Left renal cortex interstitium (tissue), 4 donors: ENCODE data around the gene GPI. TPM values are rescaled to one million over a fixed set of nuclear protein-coding genes. Genes with fewer than 3 reads are reported as not detected.

Source experiments
- DNase-seq, 4 donors: peaks; one replicate each; pipeline ENCODE4 v3.0.0-alpha.2; 2013; ENCODE audit warnings: low read depth in 4 of 4, low spot score in 2 of 4, missing footprints in 1 of 4
- polyA plus RNA-seq, 4 donors: library from polyadenylated mRNA; unstranded; fragments of 120-200 nt; gene quantifications; one replicate each; pipeline ENCODE4 v1.2.1, GENCODE V29; 2013; ENCODE audit not compliant: insufficient read length in 4 of 4

GPI gene
- polyA plus RNA-seq, 4 donors, result 137 to 180 (median 168) TPM

- DNase-seq, result no peak
These were observed 27.3 kb upstream of the GPI start for GRCh38 chr19:34337739-34338138.

- no peak for DNase-seq
These were observed 22.9 kb upstream of the GPI start for GRCh38 chr19:34341935-34342680.

DNA sequence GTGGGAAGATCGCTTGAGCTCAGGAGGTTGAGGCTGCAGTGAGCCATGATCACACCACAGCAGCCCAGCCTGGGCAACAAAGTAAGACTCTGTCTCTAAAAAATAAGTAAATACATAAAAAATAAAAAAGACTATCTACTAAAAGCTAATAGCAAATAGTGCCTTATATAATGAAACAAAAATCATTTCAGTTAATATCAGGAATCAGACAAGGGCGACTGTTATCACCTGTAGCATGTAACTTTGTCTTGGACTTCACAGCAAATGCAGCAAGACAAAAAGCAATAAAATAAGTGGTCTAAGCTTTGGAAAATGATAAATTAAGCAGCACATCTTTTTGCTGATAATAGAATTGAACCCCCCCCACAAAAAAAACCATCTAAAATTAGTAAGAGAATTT is 21.2 kb upstream of the GPI start:
- no peak for DNase-seq

DNA sequence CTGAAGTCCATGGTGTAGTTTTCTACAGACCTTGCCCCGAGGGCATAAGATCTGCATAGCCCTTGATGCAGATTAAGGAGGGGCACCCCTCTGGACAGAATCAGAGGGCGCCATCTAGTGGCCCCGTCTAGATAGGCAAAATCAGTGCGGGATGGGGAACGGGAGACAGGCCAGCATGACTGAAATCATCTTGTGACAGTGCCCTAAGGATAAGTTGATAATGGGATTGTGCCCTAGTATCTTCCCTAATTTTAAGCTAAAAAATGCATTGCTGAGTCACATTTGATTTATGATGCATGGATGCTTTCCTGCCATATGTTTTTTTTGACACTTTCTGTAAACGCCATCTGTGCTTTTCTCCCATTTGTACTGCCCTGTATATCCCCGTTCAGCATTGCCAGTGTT is 19.0 kb upstream of the GPI start:
- no peak for DNase-seq

DNA sequence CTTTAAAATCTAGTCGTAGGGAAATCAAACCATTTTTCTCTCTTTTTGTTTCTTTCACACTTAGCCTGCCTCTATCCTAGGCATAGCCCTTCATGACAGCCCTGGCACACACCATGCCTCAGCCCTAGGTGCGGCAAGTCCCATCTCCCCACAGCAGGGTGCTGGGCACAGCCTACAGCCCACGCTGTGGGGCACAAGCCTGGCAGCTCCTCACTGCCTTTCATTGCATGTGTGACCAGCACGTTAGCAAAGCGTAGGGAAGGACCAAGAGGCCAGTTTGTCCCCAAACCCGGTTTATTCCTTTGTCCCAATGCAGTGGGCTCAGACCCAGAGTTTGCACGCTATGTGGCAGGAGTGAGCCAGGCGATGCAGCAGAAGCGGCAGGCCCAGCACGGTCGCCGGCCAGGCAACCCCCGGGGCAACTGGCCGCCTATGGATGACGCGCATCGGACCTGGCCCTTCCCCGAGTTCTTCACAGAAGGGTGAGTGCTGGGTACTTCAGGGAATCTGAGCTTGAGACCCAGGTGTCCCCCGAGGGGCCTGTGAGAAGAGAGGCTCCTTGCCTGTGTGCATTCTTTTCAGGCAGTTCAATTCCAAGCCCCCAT is 17.3 kb upstream of the GPI start:
- DNase-seq, result no peak

DNA sequence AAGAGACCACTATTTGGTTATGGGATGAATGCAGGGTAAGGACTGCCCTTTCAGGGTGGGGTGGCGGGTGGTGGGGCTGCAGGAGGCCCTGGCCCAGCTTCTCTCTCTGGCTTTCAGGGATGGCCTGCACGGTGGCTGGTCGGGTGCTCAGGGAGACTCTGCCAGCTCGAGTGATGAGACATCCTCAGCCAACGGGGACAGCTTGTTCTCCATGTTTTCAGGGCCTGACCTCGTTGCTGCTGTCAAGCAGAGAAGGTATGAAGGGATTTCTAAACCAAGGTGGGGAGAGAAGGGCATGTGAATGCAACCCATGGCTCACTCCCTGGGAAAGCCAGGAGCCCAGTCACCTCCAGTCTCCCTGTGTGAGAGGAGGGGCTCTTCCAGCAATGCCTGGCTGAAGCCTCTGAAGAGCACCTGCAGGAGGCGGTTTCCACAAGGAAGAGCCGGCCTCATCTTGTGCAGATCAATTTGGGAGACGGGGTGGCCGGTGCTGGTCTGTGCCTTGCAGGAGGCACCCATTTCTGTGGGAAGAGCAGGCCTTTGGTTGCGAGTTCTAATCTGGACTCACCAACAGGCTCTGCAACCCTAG is 16.0 kb upstream of the GPI start:
- DNase-seq, result no peak

DNA sequence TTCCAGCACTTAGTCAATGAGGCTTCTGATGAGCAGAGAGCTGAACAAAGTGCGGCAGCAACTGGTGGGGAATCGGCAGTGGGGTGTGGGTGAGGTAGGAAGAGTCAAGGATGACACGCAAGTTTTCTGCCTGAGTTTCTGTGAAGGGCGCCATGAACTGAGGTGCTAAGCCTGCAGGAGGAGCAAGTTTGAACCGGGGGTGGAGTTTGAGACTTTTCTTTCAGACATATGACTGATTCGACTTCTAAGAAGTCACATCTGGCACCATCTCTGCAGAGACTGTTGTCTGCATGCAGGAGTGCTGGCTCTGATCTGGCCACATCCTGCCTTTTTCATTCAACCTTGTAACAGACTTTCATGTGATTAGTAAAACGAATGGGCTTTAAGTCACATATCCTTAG is 14.8 kb upstream of the GPI start:
- DNase-seq, result no peak

- no peak for DNase-seq
These were observed 13.6 kb upstream of the GPI start for GRCh38 chr19:34351382-34351826.

DNA sequence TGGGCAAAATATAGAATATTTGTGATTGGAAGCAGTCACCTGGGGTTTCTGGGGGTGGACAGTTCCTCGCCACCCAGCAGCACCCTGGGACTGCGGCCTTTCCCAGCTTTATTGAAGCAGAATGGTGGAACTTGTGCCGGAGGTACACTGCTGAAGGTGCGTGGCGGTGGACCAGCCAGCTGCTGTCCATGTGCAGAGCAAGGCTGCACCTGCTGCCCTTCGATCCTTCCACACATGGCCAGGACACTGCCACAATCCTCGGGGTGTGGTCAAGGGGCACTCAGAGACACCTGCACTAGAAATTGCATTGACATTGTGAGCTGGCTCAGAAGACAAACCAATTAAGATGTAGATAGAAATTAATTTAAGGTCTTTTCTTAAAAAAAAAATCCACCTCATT is 11.4 kb upstream of the GPI start:
- no peak for DNase-seq

- DNase-seq, result no peak
These were observed 9.8 kb upstream of the GPI start for GRCh38 chr19:34355201-34355600.

- DNase-seq, result no peak
These were observed 8.1 kb upstream of the GPI start for GRCh38 chr19:34356875-34357274.

GRCh38 chr19:34357431-34357830 is 7.6 kb upstream of the GPI start:
- DNase-seq, result no peak

DNA sequence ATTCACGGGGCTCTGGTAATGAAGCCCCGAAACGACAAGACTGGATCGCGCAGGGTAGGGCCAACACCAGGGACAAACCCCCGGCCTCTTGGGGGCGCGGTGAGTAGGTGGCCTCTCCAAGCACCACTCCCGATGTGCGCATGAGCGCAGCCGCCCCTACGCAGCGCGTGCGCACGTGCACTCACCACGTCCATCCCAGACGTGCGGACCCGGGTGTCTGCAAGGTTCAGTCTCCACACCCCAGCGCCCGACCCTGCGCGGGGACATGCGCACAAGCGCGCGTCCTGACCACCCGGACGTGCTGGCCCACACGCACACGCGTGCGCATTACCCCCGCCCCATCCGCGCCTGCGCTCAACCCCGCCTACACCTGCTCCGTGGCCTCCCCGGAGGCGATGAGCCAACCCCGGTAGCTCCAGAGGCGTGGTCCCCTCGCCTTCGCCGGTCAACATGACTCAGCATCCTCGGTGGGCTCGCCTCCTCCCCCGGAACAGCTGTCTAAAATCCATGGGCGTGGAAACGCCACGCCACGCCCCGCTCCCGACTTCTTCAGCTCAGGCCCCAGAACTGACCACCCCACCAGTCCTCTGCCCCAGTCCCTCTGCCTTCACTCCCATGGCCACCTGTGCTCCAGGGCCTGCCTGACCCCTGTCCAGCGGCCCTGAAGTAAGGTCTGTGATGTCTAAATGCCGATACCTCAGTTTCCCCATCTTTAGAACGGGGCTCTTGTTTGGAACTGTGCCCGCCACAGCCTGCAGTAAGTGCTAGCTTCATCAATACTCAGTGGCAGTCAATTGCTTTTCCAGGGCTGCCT is 5.6 kb upstream of the GPI start:
- peak; percentile 82 to 93 (median 88) for DNase-seq

DNA sequence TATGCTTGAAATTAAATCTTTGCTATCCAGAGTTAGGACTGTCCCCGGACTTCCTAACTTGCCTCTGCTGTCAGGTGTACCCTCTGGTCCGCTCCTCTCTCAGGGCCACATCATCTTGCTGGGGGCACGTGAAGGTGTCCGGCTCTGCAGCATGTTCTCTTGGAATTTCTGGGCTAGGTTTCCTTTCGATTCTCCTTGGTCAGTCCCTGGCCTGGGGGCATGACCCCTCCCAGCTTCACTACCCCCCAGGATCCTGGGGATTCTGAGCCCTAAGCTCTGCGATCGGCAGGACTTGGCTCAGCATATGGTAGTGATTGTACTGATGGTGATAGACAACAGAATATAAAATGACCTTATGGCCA is 5.1 kb upstream of the GPI start:
- no peak for DNase-seq

- DNase-seq, result no peak
These were observed 4.6 kb upstream of the GPI start for GRCh38 chr19:34360354-34360909.

DNA sequence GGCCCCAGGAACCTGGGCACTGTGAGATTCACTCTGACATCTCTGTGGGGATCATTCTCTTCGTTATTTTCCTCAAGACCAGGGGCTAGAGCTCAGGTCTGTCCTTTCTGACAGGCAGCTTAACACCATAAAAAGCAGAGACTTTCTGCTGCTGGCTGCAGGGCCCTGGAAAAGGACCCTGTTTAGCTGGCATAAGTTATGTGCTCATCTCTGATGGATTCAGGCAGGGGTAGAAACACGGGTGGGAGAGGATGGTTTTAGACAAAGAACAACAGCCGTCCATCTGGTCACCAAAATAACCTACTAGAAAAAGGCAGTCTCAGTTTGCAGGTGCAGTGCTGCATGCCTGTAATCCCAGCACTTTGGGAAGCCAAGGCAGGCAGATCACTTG is 2.3 kb upstream of the GPI start:
- DNase-seq, result no peak

GRCh38 chr19:34363094-34363493 is 1.9 kb upstream of the GPI start:
- no peak for DNase-seq

GRCh38 chr19:34363930-34364329 is 1.1 kb upstream of the GPI start:
- DNase-seq, result no peak

GRCh38 chr19:34364462-34364829 is 550 bp upstream of the GPI start:
- no peak for DNase-seq

DNA sequence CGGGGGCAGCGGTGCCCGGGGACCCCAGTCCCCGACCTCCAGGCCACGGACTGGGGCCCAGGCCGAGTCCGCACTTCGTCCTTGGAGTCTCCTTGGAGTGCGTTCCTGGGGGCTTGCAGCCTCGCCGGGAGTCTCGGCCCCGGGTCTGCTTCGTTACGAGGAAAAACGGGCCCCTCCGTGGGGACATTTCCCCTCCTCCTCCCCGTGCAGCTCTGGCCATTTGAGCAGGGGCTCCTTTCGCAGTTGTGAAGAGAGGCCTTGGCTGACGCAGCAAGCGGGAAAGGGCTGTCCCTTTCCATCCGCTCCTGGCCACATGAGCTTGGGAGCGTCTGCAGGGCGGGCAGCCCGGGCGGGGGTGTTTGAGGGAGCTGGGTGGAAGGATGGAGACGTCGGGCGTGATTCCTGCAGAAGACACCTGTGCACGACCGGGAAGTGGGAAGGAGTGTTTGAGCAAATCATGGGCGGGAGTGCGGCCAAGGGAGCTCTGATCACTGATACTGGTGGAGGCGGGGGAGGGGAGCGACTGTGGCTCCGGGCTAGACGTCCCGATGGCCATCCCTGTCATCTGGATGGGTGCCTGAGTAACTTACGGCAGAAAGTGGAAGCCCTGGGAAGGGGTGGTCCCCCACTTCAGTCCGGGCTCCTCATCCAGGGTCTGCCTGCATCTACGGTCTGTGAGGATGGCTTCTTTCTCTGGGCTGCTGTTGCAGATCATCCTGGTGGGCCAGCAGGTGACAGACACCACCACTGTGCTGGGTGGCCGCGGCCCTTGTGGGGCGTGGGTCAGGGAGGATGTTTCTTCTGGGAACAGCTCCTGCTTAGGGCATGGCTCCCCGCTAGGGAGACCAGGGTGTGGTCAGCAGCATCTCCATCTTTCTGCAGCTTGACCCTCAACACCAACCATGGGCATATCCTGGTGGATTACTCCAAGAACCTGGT is 736 bp downstream of the GPI start:
- no peak for DNase-seq
